HL-60 (cell line): Measurements from ENCODE around the gene ABLIM1.

Source experiments
- DNase-seq, 2 experiments: peaks; one replicate each; pipeline ENCODE4 v3.0.0-alpha.2; 2010 to 2020; ENCODE audit warnings: low read depth in 1 of 2, low spot score in 1 of 2
- H3K27ac ChIP-seq: fragments of 250-450 bp; sonication (Bioruptor Pico); replicated peaks from 2 replicates; pipeline ENCODE4 v1.5.1; 2020; ENCODE audit warnings: mild to moderate bottlenecking, moderate library complexity
- H3K27me3 ChIP-seq: fragments of 250-450 bp; sonication (Bioruptor Pico); 2 replicates; pipeline ENCODE4 v1.5.1; 2021; ENCODE audit warnings: mild to moderate bottlenecking, moderate library complexity; ENCODE audit not compliant: insufficient read depth, poor library complexity, severe bottlenecking
- H3K4me3 ChIP-seq: replicated peaks from 2 replicates; pipeline ENCODE4 v1.5.1; 2011; ENCODE audit warnings: mild to moderate bottlenecking, control low read depth, low read length; ENCODE audit not compliant: insufficient read depth
- CTCF ChIP-seq: IDR thresholded peaks from one replicate; pipeline ENCODE4 v1.5.1; 2011; ENCODE audit warnings: low read length, control low read depth, inconsistent platforms; ENCODE audit not compliant: insufficient read depth
- GABPA ChIP-seq: IDR thresholded peaks from 2 replicates; pipeline ENCODE4 v1.6.1; 2012; ENCODE audit warnings: low read depth
- POLR2AphosphoS5 ChIP-seq: IDR thresholded peaks from 2 replicates; pipeline ENCODE4 v1.6.1; 2012; ENCODE audit warnings: low read depth
- SPI1 ChIP-seq: IDR thresholded peaks from 2 replicates; pipeline ENCODE4 v1.6.1; 2012; ENCODE audit warnings: low read depth, mild to moderate bottlenecking, borderline replicate concordance
- TF ChIP-seq, protein P1 (sequence below): IDR thresholded peaks from 2 replicates; pipeline ENCODE4 v1.6.1; 2012; ENCODE audit warnings: low read depth; ENCODE audit not compliant: insufficient replicate concordance

Gene ABLIM1

DNA sequence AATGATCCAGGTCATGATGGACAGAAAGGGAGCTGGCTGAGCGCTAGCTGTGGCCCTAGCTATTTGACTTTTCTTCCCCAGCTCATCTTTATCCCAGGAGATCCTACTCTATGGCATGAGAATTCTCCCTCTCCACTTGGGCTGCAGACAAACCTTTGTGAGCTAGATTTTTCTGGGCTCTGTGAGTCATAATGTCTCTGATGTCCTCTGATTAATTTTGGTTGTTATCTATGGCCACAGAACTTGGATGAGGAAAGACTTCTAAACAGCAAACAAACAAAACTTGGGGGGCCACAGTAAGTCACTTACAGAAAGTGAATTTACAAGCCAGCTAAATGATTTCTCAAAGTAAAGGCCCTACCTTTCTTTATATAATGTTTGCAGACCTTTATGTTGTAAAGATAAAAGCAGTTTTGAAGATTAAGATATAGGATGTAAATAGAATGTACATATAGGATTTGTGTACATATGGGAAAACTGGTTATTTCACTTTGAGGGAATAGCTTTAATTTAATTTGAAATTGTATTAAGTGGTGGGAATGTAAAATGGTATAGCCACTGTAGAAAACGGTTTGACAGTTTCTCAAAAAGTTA is 10.4 kb downstream of the ABLIM1 start:
- Histone ChIP-seq H3K4me3 (no peak overlapping the region), H3K27me3 (peaks cover 2% of the 10 kb centered on the region), H3K27ac (no peak overlapping the region)
- DNase-seq = no peak
- no peak for TF ChIP-seq SPI1
- no peak for TF ChIP-seq POLR2AphosphoS5
- TF ChIP-seq GABPA = no peak
- TF ChIP-seq, protein P1, sequence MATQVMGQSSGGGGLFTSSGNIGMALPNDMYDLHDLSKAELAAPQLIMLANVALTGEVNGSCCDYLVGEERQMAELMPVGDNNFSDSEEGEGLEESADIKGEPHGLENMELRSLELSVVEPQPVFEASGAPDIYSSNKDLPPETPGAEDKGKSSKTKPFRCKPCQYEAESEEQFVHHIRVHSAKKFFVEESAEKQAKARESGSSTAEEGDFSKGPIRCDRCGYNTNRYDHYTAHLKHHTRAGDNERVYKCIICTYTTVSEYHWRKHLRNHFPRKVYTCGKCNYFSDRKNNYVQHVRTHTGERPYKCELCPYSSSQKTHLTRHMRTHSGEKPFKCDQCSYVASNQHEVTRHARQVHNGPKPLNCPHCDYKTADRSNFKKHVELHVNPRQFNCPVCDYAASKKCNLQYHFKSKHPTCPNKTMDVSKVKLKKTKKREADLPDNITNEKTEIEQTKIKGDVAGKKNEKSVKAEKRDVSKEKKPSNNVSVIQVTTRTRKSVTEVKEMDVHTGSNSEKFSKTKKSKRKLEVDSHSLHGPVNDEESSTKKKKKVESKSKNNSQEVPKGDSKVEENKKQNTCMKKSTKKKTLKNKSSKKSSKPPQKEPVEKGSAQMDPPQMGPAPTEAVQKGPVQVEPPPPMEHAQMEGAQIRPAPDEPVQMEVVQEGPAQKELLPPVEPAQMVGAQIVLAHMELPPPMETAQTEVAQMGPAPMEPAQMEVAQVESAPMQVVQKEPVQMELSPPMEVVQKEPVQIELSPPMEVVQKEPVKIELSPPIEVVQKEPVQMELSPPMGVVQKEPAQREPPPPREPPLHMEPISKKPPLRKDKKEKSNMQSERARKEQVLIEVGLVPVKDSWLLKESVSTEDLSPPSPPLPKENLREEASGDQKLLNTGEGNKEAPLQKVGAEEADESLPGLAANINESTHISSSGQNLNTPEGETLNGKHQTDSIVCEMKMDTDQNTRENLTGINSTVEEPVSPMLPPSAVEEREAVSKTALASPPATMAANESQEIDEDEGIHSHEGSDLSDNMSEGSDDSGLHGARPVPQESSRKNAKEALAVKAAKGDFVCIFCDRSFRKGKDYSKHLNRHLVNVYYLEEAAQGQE = no peak
- no peak for TF ChIP-seq CTCF

- H3K27ac ChIP-seq = no peak overlapping the region
- no peak for DNase-seq
- H3K4me3 ChIP-seq = no peak overlapping the region
- no peak for TF ChIP-seq CTCF
- TF ChIP-seq, protein P1 = no peak
- no peak for TF ChIP-seq GABPA
- no peak for TF ChIP-seq SPI1
- no peak for TF ChIP-seq POLR2AphosphoS5
- H3K27me3 ChIP-seq = no peaks in the 10 kb centered on the region
Measured at GRCh38 chr10:114646426-114646825, 11.6 kb downstream of the ABLIM1 start.

GRCh38 chr10:114645706-114646105 is 12.4 kb downstream of the ABLIM1 start:
- Histone ChIP-seq H3K27ac (no peak overlapping the region), H3K27me3 (no peaks in the 10 kb centered on the region), H3K4me3 (no peak overlapping the region)
- TF ChIP-seq CTCF (no peak), SPI1 (no peak), POLR2AphosphoS5 (no peak), GABPA (no peak)
- TF ChIP-seq, protein P1 = no peak
- DNase-seq = no peak
